DMS79 (cell line): ENCODE data around the gene CCDC150.
"Not testable (repeated sequence)": the region's sequence is repeated elsewhere in the genome, so short reads cannot be mapped to it uniquely, and the experiment has no call there.

Source experiments
- DNase-seq: peaks from one replicate; lab custom pipeline; 2025; lab: John Stamatoyannopoulos, UW

CCDC150 gene

DNA sequence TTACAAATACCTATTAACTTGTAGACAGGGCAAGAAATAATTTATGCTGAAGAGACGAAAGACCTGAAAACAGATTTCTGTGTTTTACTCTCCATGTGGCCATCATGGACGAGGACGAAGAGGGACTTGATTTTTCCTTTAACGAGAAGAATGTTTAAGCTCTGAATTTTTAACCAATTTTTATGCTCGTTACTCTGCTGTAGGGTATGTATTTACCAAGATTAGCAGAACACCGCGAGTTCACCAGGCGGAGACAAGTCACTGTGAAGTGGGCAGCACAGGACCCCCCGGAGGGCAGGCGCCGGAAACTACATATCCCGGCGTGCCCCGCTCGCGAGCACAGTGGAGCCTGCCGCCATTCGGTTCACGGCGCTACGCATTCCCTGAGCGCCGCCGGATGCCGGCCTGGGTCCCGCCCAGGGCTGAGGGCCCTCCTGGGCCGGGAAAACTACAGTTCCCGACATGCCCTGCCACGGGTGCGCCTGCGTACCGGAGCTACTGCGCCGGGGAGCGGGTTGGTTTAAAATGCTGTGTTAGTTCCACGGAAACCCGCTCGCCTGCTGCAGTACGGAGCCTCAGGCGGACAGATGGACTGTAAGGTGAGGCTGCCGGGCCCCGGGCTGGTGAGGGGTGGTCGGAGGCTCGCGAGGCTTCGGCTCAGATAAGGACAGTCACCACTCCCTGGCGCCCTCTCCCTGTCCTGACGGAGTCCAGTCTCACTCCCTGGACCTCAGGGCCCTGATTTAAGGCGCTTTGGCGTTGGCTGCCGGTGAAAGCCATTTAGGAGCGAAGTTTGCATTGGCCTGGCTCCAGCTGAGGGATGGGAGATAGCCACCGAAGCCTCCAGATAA, at the start of gene CCDC150:
Gene CCDC150, plus strand, starts transcription at position 536 of the 851 bp plus-strand sequence. Its CDS starts 52 bp downstream, at position 588.
- peak; percentile 91 for DNase-seq

DNA sequence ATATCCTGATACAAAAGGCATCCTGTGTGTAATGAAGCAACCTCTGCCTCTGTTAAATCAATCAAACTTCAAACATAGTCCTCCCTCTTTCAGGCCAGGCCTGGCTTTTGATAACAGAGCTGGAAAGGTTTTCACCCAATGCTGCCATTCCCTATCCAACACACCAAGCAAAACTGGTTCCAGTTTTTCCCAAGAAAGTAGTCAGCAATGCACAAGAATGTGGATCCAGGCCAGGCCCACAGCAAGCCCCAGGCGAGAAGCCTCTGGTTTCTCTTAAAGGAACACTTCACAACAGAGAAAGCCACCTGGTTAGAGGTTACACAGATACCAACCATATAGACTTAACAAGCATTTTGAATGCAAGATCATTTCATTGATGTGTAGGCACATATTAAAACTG, 49.2 kb upstream of the CCDC150 start:
- peak; percentile 8 for DNase-seq

DNA sequence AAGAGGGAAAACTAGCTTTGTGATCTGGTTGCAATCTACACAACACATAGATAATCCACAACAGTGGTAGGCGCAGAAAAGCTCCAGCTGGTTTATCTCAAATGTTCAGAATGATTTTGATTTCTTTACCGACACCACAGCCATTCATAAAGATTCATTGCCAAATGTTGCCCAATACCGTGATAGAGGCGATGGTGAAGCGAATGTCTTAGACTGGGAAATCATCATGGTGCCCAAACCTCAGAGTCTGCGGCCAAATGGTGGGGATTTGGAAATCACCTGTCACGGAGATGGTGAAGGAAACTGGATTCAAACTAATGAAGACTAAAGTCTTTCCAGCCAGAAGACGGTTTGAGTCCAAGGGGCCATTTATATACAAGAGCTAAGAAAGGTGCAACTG, 48.5 kb upstream of the CCDC150 start:
- no peak for DNase-seq

DNA sequence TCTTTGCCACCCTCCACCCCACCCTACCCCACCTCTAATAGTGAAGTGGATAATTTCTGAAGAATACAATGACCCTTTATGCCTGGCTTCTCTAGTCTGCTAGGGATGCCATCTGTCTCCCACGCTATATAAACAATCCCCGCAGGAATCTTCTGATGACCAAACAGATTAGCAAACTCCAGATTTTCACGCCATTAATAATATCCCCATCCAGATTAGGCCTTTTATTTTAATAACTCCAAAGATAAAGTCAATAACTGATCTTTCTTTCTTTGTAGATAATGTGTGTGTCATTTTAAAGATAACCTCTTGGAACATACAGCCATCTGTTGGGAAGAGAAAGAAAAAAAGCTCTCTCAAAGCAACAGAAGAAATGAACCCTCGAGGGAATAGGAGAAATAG, 47.9 kb upstream of the CCDC150 start:
- DNase-seq = peak; percentile 7

DNA sequence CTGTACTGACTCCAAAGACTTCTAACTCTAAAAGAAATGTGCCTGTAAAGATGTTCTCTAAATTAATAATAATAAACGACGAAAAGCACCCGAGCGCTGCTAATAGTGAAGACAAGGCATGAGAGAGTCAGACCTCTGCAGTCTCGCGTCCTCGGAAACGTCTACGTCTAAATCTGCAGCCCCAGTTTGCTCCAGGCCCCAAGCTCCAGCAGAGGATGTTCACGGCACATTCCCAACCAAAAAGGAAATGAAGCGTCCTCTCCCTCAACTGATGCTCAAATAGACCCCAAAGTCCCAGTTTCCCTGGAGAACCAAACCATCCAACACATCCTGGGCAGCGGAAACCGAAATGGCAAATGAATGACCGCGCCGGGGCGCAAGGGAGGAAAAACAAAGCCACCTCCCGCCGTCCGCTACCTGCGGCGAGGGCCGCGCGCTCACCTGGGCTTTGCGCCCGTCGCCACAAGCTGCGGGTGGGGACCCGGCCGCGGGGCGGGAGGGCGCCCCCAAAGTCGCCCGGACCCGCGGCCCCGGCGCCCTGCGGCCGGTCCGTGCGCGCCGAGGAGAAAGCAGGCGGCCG, 47.1 kb upstream of the CCDC150 start:
- DNase-seq = no peak

DNA sequence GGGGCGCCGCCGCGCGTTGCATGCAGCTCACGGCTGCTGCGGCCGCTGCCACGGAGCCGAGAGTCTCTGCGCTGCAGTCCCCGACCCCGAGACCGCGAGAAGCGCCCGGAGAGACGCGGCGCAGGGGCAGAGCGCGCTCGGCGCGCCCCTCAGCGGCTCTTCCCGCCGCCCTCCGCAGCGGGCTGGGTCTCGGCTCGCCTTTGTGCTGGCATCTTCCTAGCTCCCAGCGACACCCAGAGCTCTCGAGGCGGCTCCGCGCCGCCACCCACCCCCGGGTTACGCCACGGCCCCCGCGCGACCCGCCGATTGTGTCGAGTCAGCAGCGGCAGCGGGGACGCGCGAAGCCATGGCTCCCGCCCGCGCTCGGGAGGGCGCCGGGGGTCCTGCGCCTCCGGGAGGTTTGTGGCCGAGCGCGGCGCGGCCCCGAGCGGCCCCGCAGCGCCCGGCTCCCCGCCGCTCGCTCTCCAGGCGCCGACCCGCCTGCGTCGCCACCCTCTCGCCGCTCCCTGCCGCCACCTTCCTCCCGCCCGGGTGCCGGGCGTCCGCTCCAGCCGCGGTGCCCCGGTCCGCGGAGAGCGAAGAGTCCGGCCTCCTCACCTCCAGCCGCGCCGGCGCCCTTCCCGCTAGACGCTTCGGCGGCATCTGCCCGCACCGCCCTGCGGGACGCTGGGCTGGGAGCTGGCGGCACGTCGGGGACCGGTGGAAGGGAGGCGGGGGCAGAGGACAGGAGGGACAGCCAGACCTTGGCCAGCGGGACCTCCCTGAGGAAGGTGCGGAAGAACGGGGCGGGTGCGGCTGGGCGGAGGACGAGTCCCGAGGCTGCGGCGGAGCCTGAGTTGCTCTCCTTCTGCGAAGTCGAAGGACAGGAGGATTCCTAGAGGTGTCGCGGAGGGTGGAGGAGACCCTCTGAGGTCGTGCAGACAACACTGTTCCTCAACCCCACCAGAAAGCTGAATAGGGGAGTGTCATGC, 46.3 kb upstream of the CCDC150 start, which contains the start of gene HECW2:
Gene HECW2, minus strand, starts transcription at position 644 of the 971 bp plus-strand sequence.
- DNase-seq = peak; percentile 33

DNA sequence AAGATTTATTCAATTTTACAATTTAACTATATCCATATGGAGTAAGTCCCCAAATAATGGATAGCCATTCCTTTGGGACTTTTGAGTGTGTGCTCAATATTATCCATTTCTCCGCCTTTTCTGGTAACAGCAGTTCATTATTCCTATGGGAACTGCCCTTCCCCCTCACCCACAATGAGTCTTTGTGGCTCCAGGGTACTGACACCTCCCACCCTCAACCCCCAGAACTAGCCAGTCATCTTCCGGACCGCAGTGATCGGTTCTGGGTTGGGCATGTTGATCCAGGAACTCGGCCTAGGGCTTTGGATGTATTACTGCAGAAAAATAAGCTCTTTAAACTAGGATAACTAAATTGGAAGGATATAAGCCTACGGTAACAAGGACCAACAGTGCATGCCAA, 45.4 kb upstream of the CCDC150 start:
- DNase-seq = no peak

DNA sequence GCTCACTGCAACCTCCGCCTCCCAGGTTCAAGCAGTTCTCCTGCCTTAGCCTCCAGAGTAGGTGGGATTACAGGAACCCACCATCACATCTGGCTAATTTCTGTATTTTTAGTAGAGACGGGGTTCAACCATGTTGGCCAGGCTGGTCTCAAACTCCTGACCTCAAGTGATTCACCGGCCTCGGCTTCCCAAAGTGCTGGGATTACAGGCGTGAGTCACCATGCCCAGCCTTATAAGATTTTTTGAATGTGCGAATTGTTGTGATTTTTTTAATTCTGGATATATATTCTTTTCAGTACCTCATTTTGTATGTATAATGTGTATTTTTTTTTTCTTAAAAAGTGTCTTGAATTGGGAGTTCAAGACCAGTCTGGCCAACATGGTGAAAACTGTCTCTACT, 42.0 kb upstream of the CCDC150 start:
- DNase-seq = no peak

DNA sequence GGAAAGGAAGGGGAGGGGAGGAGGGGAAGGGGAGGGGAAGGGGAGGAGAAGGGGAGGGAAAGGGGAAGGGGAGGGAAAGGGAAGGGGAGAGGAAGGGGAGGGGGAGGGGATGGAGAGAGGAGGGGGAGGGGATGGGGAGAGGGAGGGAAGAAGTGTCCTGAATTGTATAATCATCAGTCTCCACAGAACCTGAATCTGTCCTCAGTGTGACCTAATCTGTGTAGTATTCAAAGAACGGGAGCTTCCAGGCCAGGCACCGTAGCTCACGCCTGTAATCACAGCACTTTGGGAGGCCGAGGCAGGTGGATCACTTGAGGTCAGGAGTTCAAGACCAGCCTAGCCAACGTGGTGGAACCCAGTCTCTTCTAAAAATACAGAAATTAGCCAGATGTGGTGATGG, 41.1 kb upstream of the CCDC150 start:
- no peak for DNase-seq

DNA sequence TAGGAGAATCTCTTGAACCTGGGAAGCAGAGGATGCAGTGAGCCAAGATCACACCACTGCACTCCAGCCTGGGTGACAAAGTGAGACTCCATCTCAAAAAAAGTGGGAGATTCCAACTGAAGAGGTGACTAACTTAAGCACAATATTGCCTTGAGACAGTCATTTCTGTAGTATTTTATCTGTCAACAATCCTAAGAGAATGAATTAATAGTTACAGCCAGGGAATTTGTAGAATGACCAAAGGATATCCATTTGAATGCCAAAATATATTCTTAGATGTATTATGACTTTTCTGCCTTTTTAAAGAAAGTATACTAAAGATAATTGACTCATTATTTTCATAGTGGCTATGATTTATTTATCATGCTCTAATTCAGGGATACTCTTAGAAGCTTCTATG, 40.7 kb upstream of the CCDC150 start:
- DNase-seq = no peak

DNA sequence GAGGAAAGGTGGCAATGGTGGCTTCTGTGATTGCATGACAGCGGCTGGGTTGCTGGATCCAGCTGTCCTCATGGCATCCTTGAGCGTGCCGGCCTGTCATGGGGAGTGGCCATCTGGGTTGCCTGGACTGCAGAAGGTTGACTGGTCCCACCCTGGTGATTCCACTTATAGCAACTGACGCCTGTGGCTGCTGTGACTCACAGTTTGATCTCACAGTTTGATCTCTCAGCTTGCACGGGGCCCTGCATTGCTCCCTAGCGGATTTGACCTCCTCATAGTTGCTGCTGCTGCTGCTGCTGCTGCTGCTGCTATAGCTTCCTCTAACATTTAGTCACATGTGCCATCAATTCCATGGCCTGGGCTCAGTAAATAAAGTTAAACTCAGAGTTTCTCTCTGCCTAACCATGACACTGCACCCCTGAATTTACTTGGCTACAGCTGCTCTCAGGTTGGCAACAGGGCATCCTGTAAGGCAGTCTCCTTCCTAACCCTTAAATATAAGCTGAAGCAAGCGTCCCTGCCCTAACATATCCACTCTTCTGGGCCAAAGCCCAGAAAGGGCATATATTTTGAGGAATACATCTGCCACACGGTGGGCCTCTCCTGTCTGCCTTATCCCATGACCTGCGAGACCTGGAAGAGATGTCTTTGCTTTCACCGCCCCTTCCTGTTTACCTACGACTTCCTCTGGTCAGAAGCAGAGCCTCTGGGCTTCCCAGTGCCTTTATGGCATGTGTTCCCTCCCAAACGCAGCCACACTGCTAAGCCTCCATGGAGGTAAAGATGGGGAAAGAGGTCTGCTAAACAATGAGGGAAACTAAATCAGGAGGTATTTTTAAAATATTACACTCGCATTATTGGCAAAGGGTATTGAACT, 37.8 kb upstream of the CCDC150 start:
- no peak for DNase-seq

DNA sequence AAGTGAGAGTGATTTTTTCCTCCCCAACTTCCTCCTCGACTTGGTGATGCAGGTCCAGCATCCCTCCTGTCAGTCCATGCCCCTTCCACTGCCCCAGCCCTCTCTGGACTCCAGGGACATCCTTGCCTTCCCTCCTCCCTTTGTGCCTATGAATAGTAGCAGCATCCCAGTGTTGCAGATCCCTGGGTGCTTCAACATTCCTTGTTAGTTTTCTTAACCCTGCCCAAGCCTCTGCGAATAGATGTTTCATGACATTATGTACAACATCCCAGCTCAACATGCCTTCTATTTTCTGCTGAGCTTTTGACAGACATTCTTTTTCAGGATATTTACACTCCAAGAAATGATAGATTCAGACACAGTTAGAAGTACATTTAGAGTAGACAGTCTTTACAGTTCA, 35.3 kb upstream of the CCDC150 start:
- no peak for DNase-seq

DNA sequence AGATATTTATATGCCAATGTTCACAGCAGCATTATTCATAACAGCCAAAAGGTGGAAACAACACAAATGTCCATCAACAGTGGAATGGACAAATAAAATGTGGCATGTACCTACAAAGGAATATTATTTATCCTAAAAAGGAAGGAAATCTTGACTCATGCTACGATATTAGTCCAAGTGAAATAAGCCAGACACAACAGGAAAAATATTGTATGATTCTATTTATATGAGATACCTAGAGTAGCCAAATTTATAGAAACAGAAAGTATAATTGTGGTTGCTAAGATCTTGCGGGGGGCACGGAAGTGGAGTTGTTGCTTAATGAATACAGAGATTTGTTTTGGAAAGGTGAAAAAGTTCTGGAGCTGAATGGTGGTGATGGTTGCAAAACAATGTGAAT, 33.0 kb upstream of the CCDC150 start:
- DNase-seq = no peak

DNA sequence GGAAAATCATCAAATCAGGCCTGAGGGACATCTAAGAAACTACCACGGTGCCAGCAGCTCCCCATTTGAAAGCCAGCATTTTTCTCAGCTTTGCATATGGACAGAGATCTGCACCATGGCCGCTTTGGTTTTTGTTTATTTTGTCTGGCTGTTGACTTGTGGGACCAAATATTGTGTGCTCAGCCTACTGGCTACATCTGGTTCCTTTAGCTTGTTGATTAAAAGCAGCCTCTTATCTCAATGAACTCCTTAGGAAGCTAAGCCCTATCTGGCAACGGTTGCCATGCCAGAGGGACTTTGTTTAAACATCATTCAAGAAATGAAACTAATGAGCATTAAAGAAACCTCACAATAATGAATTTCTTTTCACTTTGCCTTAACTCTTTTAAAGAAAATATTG, 32.4 kb upstream of the CCDC150 start:
- DNase-seq = peak; percentile 56

DNA sequence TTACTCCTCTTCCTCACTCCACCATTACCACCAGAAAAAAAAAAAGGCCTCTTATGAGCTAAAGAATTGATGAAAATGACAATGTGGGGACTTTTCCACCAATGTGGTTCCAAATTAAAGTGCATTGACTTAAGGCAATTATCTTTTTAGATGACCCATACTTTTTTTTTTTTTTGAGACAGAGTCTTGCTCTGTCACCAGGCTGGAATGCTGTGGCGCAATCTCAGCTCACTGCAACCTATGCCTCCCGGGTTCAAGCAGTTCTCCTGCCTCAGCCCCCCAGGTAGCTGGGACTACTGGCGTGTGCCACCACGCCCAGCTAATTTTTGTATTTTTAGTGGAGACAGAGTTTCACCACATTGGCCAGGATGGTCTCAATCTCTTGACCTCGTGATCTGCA, 31.6 kb upstream of the CCDC150 start:
- not testable (repeated sequence) for DNase-seq

DNA sequence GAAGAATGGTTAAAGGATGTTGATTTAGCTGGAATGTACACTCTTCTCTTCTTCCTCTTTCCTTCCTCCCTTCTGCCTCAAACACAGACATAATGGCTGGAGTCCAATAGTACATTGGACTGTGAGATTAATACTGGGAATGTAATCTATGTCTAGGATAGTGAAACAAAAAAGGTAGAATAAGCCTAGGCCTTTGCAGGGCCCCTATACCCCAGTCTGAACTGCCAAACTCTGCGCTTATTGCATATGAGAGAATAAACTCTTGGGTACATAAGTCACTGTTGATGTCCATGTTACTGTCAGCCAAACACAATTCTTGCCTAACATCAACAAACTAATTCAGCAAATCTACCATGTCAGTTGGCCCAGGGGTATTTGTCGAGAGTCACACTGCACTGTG, 29.7 kb upstream of the CCDC150 start:
- no peak for DNase-seq

DNA sequence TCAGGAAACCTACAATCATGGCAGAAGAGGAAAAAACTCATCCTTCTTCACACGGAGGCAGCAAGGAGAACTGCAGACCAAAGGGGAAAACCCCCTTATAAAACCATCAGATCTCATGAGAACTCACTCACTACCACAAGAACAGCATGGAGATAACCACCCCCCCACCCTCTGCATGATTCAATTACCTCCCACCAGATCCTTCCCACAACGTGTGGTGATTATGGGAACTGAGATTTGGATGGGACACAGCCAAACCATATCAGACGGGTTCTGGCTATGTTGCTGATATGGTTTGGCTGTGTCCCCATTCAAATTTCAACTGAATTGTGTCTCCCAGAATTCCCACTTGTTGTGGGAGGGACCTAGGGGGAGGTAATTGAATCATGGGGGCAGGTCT, 28.7 kb upstream of the CCDC150 start:
- no peak for DNase-seq

DNA sequence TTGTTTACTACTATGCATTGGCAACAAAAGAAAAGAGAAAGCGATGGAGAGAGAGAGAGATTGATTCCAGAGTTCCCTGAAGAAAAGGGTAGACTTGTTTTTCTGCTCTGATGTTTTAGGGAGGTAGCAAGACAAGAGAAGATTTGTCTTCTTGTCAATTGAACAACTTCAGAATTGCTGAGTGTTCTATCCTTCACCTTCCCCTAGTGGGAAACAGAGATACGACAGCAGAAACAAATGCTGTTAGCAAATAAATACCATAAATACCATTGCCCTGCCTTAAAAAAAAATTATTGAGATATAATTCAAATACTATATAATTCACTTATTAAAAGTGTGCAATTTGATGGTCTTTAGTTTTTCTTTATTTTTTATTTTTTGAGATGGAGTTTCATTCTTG, 26.2 kb upstream of the CCDC150 start:
- DNase-seq = no peak

DNA sequence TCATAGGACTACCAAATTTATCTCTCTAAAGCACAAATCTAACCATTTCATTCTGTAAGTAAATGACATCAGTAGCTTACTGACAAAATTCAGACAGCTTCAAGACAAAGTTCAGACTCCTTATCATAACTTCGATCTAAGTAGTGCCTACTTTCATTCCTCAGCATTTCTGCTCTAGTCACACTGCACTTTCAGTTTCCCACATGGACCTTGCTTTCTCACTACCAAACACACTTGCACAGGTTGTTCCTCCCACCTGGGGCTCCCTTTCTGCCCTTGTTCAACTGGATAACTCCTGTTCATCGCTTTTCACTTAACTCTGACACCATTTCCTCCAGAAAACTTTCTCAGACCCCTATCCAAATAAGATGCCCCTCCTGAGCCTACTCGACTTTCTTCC, 22.1 kb upstream of the CCDC150 start:
- no peak for DNase-seq

DNA sequence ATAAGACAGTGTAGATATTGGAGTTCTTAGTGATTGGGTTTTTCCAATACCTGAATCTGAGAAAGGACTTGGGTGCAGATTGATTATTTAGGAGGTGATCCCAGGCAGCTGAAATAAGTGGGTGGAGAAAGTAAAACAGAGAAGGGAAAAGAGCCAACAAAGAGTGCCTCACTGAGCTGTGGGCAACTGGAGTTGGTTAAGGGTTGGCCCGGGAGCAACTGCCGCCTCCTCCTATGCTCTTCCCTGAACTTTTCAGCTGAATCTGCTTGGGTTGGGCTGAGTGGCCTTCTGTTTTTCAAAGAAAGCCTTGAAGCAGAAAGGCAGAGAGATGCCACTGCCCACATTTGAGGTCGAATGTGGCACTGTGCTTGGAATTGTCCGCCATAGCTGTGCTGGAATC, 20.9 kb upstream of the CCDC150 start:
- no peak for DNase-seq

DNA sequence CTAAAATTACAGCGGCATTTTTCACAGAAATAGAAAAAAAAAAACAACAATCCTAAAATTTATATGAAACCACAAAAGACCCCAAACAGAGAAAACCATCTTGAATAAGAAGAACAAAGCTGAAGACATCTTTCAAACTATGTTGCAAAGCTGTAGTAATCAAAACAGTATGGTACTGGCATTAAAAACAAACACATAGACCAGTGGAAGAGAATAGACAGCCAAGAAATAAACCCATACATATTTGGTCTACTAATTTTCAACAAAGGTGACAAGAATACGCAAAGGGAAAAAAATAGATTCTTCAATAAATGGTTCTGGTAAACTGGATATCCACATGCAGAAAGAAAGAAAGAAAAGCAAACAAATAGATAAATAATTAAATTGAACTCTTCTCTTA, 9.0 kb upstream of the CCDC150 start:
- DNase-seq = no peak

DNA sequence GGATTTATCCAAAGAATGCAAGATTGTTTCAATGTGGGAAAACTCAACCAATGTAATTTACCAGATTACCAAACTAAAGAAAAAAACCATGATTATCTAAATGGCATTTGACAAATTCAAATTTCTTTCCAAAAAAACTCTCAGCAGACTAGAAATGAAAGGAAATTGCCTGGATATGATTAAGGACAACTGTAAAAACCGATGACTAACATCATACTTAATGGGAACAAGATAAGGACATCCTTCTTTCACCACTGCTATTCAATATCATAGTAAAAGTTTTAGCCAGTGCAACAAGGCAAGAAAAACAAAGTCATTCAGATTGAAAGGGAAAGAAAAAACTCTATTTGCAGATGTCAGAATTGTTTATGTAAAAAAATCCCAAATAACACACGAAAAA, 4.4 kb upstream of the CCDC150 start:
- DNase-seq = no peak
